ENCODE data around the gene CLIP3. TPM values are rescaled to one million over a fixed set of nuclear protein-coding genes. Genes with fewer than 3 reads are reported as not detected.

CLIP3 gene
- polyA plus RNA-seq, 3 donors = 0.24 TPM; not detected in 2

DNA sequence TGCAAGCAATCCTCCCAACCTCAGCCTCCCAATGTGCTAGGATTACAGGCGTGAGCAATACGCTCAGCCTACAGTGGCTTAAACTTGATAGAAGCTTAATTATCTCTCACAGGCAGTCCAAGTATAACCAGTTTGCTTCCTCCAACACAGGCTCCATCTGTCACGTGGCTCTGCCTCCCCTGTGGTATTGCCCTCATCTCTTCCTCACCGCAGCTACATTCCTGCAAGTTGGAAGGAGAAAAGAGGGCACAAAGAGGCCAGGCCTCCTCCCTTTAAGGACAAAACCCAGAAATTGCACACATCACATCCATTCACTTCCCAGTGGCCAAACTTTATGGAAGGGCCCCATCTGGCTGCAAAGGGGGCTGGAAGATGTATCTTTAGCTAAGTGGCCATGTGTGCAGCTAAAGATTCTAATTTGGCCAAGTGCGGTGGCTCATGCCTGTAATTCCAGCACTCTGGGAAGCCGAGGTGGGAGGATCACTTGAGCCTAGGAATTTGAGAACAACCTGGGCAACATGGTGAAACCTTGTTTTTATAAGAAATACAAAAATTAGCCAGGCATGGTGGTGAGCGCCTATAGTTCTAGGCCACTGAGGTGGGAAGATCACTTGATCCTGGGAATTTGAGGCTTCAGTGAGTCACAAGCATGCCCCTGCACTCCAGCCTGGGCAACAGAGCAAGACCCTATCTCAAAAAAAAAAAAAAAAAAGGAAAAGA is 40.8 kb downstream of the CLIP3 start:
- no peak overlapping the region for H3K4me3 ChIP-seq (replicated peaks in 1 of 3; ENCODE audit: low read depth in 2 of 3, low read length in 3 of 3)
- H3K27ac ChIP-seq (ENCODE audit: low read depth in 1 of 2, low read length in 2 of 2) = no peak overlapping the region
- Mint-ChIP-seq H3K27ac (no peak overlapping the region), H3K4me1 (peaks cover 31% of the 10 kb centered on the region), H3K27me3 (ENCODE audit: low read depth in 3 of 3) (peaks cover 3 to 17% (median 15%) of the 10 kb centered on the region in 3 donors), H3K4me3 (no peak overlapping the region), H3K36me3 (no peaks in the 10 kb centered on the region), H3K9me3 (peaks cover 3 to 11% (median 7%) of the 10 kb centered on the region in 7 donors)
- no peak overlapping the region for H3K4me2 ChIP-seq (replicated peaks; ENCODE audit: extremely low read depth, low read length, poor library complexity, severe bottlenecking)
- peaks cover 16% of the 10 kb centered on the region for H4K20me1 ChIP-seq (ENCODE audit: insufficient read depth, low read length)
- H3K36me3 ChIP-seq (replicated peaks in 1 of 2; ENCODE audit: control insufficient read depth in 1 of 2, insufficient read depth in 2 of 2, low read length in 2 of 2) = no peaks in the 10 kb centered on the region
- TF ChIP-seq, protein P1, sequence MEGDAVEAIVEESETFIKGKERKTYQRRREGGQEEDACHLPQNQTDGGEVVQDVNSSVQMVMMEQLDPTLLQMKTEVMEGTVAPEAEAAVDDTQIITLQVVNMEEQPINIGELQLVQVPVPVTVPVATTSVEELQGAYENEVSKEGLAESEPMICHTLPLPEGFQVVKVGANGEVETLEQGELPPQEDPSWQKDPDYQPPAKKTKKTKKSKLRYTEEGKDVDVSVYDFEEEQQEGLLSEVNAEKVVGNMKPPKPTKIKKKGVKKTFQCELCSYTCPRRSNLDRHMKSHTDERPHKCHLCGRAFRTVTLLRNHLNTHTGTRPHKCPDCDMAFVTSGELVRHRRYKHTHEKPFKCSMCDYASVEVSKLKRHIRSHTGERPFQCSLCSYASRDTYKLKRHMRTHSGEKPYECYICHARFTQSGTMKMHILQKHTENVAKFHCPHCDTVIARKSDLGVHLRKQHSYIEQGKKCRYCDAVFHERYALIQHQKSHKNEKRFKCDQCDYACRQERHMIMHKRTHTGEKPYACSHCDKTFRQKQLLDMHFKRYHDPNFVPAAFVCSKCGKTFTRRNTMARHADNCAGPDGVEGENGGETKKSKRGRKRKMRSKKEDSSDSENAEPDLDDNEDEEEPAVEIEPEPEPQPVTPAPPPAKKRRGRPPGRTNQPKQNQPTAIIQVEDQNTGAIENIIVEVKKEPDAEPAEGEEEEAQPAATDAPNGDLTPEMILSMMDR (IDR thresholded peaks at IDR 0.05) = no peak
- peaks cover 18% of the 10 kb centered on the region for H3K79me2 ChIP-seq (ENCODE audit: insufficient read depth, low read length)
- no peak for DNase-seq
- peaks cover 33 to 35% of the 10 kb centered on the region in 2 donors for H3K4me1 ChIP-seq (ENCODE audit: control insufficient read depth in 1 of 2, insufficient read depth in 2 of 2, low read length in 2 of 2)
- intact Hi-C loops (cut with micrococcal nuclease) = no loop called here
- no peak overlapping the region for H2AFZ ChIP-seq (ENCODE audit: insufficient read depth, low read depth, low read length, poor library complexity, severe bottlenecking)
- H3K9ac ChIP-seq (ENCODE audit: insufficient read depth, low read length, poor library complexity, severe bottlenecking) = no peak overlapping the region
- 91% methylated on average over 6 of the region's 7 CpGs for WGBS (ENCODE audit: insufficient coverage)
- no peaks in the 10 kb centered on the region for H3K9me3 ChIP-seq (replicated peaks in 1 of 2; ENCODE audit: control insufficient read depth in 1 of 2, insufficient read depth in 1 of 2, low read length in 2 of 2)
- H3K27me3 ChIP-seq (ENCODE audit: control insufficient read depth in 2 of 2, insufficient read depth in 2 of 2, low read length in 2 of 2) = peaks cover 0 to 3% of the 10 kb centered on the region in 2 donors

DNA sequence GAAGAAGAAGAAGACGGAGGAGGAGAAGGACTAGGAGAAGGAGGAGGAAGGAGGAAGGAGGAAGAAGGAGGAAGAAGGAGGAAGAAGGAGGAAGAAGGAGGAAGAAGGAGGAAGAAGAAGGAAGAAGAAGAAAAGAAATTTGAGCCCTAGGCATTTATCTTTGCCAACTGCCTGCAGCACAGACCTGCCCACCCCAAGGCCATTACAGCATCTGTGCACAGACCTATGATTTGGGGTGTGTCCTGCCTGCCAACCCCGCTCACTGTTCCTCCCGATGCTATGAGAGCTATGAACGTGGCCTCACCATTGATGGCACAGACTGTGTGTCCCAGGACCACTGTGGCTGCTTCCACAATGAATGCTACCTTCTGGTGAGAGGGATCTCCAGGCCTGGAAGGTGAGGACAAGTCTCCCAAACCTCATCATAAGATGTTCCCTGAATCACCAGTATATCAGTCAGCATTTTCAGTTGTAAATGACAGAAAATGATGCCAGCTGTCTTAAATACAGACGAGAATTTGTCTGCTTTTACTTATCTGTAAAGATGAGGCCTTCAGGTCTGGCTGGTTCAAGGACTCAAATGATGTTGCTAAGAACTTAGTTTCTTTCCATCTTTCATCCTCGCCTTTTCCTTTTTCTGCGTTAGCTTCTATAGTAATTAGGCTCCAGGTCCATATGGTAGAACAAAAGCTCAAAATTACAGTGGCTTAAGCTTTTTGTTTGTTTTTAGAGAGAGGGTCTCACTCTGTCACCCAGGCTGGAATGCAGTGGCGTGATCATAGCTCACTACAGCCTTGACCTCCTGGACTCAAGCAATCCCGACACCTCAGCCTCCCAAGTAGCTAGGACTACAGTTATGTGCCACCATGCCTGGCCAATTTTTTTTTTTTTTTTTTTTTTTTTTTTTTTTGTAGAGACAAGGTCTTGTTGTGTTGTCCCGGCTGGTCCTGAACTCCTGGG is 41.6 kb downstream of the CLIP3 start:
- peaks cover 3 to 17% (median 15%) of the 10 kb centered on the region in 3 donors for H3K27me3 Mint-ChIP-seq (ENCODE audit: low read depth in 3 of 3)
- Histone ChIP-seq H3K36me3 (replicated peaks in 1 of 2; ENCODE audit: control insufficient read depth in 1 of 2, insufficient read depth in 2 of 2, low read length in 2 of 2) (no peaks in the 10 kb centered on the region), H3K27ac (ENCODE audit: low read depth in 1 of 2, low read length in 2 of 2) (no peak overlapping the region), H3K27me3 (ENCODE audit: control insufficient read depth in 2 of 2, insufficient read depth in 2 of 2, low read length in 2 of 2) (peaks cover 0 to 3% of the 10 kb centered on the region in 2 donors), H3K9ac (ENCODE audit: insufficient read depth, low read length, poor library complexity, severe bottlenecking) (no peak overlapping the region), H2AFZ (ENCODE audit: insufficient read depth, low read depth, low read length, poor library complexity, severe bottlenecking) (no peak overlapping the region), H3K9me3 (replicated peaks in 1 of 2; ENCODE audit: control insufficient read depth in 1 of 2, insufficient read depth in 1 of 2, low read length in 2 of 2) (no peaks in the 10 kb centered on the region), H3K4me3 (replicated peaks in 1 of 3; ENCODE audit: low read depth in 2 of 3, low read length in 3 of 3) (no peak overlapping the region), H3K79me2 (ENCODE audit: insufficient read depth, low read length) (peaks cover 10% of the 10 kb centered on the region), H3K4me1 (ENCODE audit: control insufficient read depth in 1 of 2, insufficient read depth in 2 of 2, low read length in 2 of 2) (peaks cover 33 to 34% of the 10 kb centered on the region in 2 donors), H3K4me2 (replicated peaks; ENCODE audit: extremely low read depth, low read length, poor library complexity, severe bottlenecking) (no peak overlapping the region), H4K20me1 (ENCODE audit: insufficient read depth, low read length) (peaks cover 8% of the 10 kb centered on the region)
- peaks cover 3 to 11% (median 7%) of the 10 kb centered on the region in 7 donors for H3K9me3 Mint-ChIP-seq
- 65% methylated on average over 5 of the region's 10 CpGs for WGBS (ENCODE audit: insufficient coverage)
- H3K4me1 Mint-ChIP-seq = peaks cover 29% of the 10 kb centered on the region
- intact Hi-C loops (cut with micrococcal nuclease) = no loop called here
- TF ChIP-seq, protein P1 (IDR thresholded peaks at IDR 0.05) = no peak
- no peaks in the 10 kb centered on the region for H3K36me3 Mint-ChIP-seq
- H3K4me3 Mint-ChIP-seq = no peak overlapping the region
- no peak for DNase-seq
- H3K27ac Mint-ChIP-seq = peak overlapping the region in 2 of 7 donors; percentile 9 to 62

All from CD14-positive monocyte (primary cell).